ENCODE results near the gene CDC42BPB.
"Not testable (repeated sequence)": the region's sequence is repeated elsewhere in the genome, so short reads cannot be mapped to it uniquely, and the experiment has no call there.

Gene CDC42BPB

GRCh38 chr14:103071544-103072251 is 14.3 kb upstream of the CDC42BPB start:
- DNase-seq, result no peak

DNA sequence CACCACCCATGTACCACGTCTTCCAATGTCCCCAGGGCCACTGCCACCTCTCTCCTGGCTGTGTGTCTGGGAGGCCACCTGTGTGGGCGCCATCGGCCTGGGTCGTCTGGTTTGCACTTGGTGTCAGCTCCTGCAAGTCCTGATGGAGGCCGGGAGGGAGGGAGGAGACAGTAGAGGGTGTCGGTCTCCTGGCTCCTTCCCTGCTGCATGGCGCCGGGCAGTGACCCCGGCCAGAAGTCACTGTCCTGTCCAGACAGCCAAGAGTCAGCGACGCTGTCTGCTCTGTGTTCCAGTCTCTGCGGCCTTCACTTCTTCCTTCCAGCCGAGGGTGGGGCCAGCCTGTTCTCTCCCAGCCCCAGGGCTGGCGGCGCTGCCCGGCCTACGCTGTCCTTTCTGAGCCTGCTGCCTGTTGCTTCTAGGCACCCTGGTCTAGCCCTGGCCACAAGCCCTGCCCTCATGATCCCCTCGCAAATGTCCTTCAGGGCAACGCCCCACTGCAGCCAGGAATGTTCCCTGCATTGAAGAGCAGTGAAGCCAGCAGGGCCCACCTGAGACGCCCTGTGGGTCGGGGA is 13.7 kb upstream of the CDC42BPB start:
- DNase-seq, result no peak

GRCh38 chr14:103070263-103070885 is 13.0 kb upstream of the CDC42BPB start:
- DNase-seq, result no peak

- DNase-seq, result no peak
Observed at GRCh38 chr14:103068351-103069073, 11.2 kb upstream of the CDC42BPB start.

DNA sequence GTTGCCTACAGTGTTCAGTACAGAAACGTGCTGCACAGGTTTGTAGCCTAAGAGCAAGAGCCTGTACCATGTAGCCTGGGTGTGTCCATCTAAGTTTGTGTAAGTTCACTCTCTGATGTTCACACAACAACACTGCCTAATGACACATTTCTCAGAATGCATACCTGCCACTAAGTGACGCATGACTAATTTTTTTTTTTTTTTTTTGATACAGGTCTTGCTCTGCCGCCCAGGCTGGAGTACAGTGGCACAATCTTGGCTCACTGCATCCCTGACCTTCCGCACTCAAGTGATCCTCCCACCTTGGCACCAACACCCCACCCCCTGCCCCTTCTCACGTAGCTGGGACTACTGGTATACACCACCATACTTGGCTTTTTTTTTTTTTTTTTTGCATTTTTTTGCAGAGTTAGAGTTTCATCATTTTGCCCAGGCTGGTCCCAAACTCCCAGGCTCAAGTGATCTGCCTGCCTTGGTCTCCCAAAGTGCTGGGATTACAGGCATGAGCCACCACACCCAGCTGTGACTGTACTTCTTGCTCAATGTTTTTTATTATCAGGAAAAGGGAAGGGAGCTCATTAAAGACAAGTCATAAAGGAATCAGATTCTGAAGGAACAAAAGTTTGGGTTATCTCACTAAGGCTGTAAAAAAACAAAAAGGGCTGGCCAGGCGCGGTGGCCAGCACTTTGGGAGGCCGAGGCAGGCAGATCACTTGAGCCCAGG is 10.0 kb upstream of the CDC42BPB start:
- no peak for DNase-seq

GRCh38 chr14:103066399-103066798 is 9.1 kb upstream of the CDC42BPB start:
- DNase-seq, result no peak

- no peak for DNase-seq
Observed at GRCh38 chr14:103065861-103066260, 8.5 kb upstream of the CDC42BPB start.

GRCh38 chr14:103064978-103065377 is 7.6 kb upstream of the CDC42BPB start:
- DNase-seq, result no peak

DNA sequence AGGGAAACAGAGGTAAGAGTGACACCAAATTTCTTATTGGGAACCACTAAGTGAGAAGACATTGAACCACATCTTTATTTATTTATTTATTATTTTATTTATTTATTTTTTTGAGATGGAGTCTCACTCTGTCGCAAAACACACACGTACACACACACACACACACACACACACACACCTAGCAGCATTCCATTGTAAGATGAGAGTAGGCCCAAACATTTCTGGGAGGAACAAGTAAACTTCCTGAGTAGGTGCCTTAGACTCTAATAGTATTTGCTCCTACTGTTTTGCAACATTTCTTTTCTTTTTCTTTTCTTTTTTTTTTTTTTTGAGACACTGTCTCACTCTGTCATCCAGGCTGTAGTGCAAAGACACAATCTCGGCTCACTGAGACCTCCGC is 7.1 kb upstream of the CDC42BPB start:
- no peak for DNase-seq

DNA sequence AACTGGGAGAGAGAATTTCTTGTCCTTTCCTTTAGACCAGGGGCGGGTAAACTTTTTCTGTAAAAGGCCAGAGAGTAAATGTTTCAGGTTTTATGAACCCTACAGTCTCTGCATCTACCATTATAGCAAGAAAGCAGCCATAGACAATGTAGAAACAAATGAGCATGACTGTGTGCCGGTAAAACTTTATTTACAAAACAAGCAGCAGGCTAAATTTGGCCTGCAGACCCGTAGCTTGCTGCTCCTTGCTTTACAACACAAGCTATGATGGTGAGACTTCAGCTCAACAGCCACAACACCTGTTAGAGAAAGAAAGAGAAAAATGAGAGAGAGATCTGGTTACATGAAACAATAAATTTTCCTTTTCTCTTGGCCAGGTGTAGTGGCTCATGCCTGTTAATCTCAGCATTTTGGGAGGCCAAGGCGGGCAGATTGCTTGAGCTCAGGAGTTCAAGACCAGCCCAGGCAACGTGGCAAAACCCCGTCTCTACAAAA is 4.2 kb upstream of the CDC42BPB start:
- DNase-seq, result no peak

- no peak for DNase-seq
Observed at GRCh38 chr14:103059556-103059955, 2.2 kb upstream of the CDC42BPB start.

- no peak for DNase-seq
Observed at GRCh38 chr14:103058164-103059055, 1.1 kb upstream of the CDC42BPB start.

GRCh38 chr14:103057028-103057371 is 349 bp downstream of the CDC42BPB start:
- DNase-seq, result no peak

DNA sequence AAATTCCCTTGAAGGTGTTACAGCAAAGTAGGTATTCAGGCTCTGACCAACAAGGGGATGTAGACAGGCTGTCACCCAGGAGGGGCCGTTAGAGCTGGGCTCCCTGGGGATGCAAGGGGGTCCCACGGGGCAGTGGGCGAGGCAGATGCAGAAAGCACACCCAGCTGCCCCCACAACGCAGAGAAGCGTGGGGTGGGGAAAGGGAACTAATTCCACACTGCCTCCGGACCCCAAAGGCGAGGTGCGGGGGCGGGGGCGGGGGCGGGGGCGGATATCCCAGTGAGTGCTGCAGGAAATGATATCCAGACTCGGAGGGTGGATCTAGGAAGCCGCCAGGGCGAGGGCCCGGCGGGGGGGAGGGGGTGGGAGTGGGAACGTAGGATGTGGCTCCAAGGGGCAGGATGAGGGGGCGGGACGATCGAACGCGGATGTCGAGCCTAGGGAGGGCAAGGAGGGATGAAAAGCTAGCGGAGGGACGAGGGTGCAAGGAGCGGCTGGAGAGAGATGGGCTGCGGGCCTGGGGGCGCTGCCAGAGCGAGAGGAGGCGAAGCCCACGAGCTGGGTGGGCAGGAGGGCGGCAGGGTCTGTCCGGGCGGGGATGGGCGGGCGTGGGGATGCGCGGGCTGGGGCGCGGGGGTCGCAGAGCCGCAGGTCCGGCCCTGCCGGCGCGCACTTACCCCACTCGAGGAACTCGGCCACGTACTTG is 874 bp downstream of the CDC42BPB start:
- no peak for DNase-seq

DNA sequence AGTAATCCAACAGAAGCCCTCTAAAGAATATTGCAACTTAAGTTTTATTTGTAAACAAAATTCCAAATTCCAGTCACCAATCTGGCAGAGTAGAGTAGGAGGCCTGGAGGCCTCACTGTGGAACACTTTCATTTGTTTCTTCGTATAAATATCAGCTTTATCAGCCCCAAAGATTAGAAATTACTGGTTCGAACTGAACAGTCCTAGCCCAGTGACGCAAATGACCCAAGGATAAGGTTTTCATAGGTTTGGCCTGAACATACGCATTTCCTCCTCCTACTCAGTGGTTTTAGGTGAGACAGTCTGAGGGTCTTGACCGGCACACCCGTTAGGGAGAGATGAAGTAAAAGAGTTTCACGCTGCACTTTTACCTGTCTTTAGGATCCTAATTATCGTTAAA is 1.7 kb downstream of the CDC42BPB start:
- no peak for DNase-seq

DNA sequence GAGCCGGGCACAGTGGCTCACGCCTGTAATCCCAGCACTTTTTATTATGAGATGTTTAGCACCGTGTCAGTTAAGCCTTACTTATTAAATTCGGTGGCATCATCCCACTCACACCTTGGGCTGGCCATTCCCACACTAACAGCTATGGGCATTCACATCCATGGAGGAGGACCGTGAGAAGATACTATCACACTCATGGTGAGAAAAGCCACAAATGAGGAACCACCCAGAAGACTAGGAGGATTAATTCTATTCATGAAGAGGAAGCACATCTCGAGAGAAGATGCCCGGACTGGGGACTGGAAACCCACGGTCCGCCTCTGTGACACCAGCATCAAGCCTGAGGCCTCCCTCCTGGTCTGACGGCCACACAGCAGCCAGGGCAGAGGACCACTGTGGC is 4.9 kb downstream of the CDC42BPB start:
- DNase-seq, result no peak

- no peak for DNase-seq
Observed at GRCh38 chr14:103050935-103051334, 6.4 kb downstream of the CDC42BPB start.

DNA sequence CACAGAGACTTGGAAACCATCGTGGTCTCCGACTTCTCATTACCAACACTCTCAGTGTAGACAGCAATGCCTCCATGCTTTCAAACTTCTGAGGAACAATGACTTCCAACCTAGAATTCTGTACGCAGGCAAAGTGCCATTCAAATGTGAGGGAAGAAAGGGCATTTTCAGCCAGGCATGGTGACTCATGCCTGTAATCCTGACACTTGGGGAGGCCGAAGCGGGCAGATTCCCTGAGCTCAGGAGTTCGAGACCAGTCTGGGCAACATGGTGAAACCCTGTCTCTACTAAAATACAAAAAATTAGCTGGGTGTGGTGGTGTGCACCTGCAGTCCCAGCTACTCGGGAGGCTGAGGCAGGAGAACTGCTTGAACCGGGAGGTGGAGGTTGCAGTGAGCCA is 9.9 kb downstream of the CDC42BPB start:
- DNase-seq, result not testable (repeated sequence)

DNA sequence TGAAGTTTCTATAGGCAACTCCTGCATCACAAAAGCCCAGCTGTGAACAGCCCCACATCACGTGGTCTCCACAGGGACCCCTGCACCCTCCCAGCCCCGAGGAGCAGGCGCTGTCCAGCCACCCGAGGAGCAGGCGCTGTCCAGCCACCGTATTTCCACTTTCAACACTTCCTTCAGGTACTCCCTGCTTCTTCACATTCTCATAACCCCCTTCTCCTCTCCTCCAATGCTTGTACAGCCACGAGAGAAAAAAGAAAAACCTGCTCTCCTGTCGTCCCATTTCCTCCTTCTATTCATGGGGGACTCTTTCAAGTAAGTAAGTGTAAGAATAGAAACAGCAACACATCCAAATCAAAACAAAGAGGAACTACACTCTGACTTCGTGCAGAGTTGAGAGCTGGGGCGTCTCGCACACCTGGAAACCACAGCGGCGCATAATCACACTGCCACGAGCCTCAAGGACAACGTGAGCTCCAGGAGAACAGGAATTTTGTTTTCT is 11.9 kb downstream of the CDC42BPB start:
- DNase-seq, result no peak

DNA sequence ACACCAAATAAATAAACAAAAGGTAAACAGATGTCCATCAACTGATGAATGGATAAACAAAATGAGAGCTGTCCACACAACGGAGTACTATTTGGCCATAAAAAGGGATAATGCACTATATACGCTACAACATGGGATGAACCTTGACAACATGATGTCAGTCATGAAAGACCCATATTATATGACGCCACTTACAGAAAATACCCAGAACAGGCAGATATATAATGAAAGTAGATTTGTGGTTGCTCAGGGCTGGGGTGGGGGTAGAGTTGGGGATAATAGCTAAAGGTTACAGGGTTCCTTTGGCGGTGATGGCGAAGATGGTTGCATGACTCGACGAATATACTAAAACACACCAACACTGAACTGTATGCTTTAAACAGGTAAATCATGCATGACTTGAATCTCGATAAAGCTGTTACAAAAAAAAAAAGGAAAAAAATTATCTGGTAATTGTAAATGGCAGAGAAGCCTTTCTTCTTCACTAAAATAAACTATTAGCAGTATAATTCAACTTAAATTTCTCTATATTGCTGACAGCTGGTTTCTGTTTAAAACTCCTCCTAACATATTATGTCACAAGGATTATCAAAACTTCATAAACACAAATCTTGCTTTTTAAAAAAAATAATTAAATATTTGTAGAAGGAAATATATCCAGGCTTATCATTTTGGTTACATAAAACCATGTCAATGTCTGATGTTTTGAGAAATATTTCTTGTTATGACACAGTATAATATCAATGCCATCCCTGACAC is 13.9 kb downstream of the CDC42BPB start:
- no peak for DNase-seq
